HG02588 (cell line): ENCODE measurements around the gene HNRNPA1L2.
"Not testable (repeated sequence)": the region's sequence is repeated elsewhere in the genome, so short reads cannot be mapped to it uniquely, and the experiment has no call there.

Source experiments
- ATAC-seq: cut with Tn5 transposase; IDR thresholded peaks from one replicate; pipeline ENCODE4 v1.9.1; 2021; ENCODE audit warnings: mild to moderate bottlenecking, moderate library complexity; ENCODE audit not compliant: unreplicated experiment

Gene HNRNPA1L2

DNA sequence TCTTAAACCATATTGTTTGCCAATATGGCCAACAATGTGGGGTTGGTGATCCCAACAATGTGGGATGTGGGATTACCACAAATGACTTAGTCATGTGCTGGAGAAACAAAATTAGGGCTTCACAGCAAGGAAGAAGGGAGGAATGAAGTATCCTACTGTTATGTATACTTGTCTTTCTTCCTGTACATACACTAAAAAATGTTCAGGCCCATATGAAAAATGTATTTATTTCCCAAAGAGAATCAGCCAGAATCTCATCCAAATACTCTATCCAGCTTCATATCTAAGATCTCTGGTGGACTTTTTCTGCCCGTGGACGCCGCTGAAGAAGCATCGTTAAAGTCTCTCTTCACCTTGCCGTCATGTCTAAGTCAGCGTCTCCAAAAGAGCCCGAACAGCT is at the start of gene HNRNPA1L2:
TSS of gene HNRNPA1L2 (plus strand) at position 301 of the 400 bp plus-strand sequence. CDS start at position 363, 62 bp downstream.
- no peak for ATAC-seq

DNA sequence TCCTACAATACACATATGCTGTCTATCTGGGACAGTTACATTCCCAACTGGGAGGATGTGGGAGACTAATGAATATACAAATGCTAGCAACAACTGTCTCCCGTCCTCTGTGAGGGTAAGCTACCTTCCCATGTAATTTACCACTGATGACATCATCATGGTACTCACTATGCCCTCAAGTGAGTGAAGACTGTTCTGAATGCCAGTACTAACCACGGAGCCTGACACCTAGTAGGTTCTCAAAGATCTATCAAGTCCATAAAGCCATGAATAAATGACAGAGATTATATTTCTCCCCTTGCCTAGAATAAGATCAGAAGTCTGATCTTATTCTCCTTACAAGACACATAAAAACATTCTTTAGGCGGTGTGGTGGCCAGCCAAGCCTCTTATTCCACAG is 49.1 kb upstream of the HNRNPA1L2 start:
- ATAC-seq = not testable (repeated sequence)

DNA sequence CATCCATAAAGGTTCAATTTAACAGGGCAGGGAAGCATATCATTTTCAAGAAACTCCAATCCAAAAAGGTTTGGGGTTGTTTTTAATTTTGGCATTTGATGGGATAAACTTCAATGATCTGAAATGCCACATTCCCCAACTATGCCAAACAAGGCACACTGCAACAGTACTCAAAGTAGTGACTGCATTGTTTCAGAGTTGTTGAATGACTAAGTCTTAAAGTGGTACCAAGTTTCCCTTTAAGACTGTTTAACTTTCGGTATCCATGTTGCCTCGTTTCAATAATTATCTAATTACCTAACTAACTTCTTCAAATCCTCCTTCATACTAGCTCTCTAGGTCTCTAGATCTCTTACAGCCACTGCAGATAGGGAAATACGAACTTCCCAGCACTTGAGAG is 48.4 kb upstream of the HNRNPA1L2 start:
- ATAC-seq = not testable (repeated sequence)

DNA sequence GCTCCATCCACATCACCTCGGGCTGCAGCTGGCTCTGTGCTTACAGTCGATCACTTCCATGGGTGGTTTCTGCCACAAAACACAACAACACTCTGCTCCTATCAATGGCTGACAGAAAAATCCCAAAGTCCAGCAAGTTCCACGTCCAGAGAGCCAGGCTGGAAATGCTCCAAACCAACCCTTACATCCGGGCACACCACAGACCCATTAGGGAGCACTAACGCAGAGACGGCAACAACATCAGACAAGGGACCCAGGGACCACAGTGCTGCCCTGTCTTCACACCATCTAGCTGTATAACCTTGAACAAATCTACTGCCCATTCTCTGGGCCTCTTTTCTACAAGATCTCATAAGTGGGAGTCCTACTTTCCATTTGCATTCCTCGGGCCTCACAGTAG is 47.9 kb upstream of the HNRNPA1L2 start:
- not testable (repeated sequence) for ATAC-seq

DNA sequence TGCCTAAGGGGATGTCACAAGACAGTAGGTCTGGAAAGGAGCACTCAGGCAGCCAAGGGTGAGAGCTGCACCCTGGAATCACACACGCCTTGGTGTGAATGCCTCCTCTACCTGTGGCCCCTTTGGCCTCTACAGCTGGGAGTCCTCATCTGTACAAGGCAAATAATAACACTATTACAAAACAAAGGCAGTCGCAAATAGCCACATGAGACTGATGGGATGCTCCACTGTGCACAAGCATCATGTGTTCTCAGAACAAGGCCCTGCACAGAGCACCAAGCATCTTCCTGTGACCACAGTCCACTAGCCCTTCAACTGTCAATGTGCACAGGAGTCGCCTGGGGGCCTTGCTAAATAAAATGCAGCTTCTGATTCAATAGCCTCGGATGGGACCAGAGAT is 44.6 kb upstream of the HNRNPA1L2 start:
- no peak for ATAC-seq

DNA sequence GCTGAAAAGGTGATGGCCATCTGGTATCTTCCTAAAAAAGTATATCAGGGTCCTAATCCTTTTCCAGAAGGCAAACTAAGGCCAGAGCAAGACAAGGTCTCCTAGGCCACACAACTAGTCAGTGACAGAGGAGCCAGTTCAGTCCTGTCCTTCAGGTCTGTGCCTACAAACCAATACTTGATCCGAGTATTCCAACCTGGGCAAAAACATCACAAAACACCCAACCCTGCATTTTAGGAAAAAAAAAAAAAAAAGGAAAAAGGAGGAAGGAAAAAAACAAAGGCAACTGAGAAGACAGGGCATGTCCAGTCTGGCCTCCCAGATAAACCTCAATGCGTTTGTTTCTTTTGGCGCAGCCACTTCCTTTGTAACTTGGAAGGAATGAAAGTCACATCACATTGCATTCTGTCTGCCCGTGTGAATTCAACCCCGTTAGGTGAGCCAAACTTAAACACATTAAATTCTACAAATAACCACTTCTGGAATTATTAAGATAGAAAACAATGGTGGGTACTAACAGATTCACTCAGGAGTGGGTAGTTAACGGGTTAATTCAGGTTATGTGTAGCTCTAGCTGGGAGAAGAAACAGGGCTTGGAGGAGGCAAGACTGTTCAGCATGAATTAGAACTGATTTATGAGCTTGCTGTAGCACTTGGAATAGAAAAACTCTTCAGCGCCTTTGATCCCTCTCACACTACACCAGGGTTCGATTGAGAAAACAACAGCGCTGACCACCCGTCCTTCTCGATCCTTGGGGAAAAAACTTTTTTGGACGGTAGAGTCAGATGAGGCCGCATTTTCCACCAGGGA is 43.0 kb upstream of the HNRNPA1L2 start:
- ATAC-seq = peak; percentile 10

DNA sequence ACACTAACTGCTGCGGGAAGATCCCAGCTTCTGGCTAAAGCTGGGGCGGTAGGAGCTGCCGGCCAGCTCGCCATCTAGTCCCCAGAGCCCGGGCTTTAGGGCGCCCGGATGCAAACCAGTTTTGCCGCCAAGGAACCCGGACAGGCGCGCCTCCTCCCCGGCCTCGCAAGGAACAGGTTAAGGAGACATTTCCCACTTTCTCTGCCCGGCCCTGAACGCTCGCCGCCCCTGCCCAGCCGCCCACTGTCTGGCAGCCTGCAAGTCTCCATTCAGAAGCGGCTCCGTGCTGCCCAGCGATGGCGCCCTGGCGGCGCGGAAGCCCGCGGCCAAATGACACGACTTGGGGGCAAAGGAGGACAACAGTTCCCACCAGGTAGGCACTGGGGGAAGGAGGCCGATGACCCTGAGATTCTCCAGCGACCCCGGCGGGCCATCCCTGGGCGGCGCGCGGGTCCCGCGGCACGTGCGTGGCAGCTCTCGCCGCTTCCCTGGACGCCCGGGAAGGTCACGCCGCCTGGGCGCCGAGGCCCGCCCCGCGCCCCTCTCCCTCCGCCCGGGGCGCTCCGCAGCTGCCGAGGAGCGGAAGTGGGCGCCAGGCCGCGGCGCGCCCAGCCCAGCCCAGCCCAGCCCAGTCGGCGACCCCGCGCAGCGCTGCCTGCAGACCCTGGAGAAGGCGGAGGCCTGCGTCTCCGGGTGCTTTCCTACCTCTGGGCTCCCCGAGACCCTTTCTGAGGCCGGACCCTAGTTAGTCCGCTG is 42.2 kb upstream of the HNRNPA1L2 start:
- peak; percentile 49 for ATAC-seq

DNA sequence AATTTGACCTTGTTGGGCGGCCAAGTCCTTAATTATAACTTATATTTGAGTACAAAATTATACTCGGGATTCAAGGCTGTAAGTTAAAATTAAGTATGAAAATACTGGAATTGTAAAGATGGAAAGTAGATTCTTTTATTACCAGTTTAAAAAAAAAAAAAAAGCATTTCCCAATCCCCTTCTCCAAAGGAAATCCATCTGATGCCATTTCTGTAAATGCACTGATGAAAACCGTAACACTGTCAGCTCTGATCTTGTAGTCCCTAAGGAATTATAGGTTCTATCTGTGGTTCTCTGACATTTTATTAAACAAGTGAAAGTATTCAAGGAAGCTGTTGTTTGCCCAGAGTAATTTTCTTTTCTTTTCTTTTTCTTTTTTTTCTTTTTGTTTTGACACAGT is 41.6 kb upstream of the HNRNPA1L2 start:
- ATAC-seq = no peak

DNA sequence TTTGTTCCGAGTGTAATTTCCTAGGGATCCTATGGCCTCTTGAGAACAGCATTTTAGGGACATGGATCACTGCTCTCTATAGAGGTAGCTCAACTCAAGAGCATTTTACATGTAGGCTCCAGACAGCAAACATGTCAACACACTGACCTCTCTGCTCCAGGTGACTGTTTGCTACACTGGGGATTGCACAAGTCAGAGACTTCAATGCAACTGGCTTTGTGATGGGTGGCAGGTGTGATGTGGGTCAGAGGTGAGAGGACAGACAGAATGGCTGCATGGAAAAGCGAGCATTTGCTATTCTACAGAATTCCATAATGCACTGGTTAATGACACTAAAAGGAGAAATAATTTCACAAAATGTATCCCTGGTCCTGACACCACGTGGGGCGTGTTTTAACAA is 38.9 kb upstream of the HNRNPA1L2 start:
- not testable (repeated sequence) for ATAC-seq

DNA sequence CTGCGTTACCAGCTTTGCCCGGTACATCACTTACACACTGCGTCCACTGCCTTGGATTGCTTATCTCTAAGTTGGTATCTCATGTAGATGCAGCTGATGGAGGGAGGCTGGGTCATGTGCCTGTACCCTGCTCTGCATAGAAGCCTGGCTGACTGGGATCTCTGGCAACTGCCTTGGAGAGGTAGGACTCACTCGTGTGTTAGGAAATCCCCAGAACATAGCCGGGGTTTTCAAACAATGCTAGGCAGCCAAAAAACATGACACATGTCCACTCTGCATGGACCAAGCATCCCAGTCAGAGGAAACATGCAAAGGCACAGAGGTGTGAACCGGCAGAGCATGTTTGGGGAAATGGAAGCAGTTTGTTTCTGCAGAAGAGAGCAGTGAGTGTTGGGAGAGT is 36.1 kb upstream of the HNRNPA1L2 start:
- ATAC-seq = not testable (repeated sequence)

DNA sequence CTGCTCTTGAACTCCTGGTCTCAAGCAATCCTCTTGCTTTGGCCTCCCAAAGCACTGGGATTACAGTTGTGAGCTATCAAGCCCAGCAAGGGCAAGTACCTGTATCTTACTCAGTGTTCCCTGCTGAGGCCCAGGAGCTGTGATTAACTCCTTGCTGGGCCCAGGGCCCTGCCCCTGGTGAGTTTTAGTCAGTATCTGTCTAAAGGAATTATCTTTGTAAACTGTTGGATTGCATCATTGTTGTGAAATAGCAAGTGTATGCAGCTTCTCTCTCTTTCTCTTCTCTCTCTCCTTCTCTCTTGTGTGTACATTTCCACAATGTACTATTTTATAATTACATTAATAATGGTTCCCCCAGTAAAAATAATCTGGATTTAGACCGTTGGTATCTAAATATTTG is 35.4 kb upstream of the HNRNPA1L2 start:
- ATAC-seq = not testable (repeated sequence)

DNA sequence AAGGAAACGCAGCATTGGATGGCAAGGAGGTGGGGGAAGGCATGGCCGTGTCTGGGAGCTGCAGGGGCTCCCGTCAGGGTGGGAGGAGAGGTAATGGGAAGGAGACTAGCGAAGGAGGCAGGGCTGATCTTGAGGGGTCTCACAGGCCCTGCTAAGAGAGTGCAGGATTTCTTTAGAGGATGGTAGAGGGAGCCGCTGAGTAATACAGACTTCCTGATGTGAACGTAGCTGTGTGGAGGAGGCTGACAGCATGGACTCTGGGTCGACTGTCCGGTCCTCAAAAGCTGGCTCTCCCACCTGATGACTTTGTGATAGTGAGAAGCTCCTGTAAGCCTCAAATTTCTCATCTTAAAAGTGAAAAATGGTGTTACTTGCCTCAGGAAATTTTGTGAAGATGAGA is 34.0 kb upstream of the HNRNPA1L2 start:
- ATAC-seq = not testable (repeated sequence)

DNA sequence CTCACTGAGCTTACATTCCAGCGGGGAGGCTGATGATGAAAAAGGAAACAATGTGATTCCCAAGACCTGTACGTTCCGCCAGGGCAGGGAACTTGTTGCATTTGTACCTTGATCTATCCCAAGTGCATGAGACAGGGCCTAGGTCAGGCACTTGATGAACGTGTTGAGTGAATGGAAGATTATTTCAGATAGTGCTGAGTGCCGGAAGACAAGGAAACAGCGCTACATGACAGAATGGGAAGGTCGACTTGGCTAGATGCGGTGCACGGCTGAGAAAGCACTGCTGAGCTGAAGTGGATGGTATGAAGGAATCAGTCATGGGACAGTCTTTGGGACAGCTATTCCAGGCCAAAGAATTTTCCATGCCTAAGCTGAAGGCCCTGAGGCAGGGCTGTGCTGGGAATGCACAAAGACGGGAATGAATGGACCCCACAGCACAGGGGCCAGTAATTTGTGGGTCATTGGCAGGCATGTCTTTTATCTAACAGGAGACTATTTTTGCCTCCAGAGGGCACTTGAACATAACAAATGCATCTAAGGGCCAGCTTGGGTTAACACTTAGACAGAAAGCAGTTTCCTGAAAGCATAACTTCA is 33.1 kb upstream of the HNRNPA1L2 start:
- peak; percentile 73 for ATAC-seq

DNA sequence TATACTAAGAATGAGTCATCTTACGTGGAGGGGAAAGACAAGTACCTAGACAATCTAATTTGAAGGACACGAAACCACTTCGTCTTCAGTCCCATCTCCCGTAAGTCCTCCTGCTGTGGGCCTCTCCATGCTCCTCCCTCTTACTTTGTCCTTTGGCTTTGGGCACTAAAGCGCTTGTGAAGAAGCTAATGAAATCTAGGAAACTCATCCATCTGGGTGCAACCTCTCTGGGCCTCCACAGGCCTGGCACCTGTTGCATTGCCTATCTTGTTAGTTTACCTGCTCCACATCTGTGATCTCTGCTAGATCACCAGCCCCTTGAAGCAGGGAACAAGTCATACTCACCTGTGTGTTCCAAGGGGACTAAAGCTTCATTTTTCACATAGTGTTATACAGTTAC is 32.1 kb upstream of the HNRNPA1L2 start:
- not testable (repeated sequence) for ATAC-seq

DNA sequence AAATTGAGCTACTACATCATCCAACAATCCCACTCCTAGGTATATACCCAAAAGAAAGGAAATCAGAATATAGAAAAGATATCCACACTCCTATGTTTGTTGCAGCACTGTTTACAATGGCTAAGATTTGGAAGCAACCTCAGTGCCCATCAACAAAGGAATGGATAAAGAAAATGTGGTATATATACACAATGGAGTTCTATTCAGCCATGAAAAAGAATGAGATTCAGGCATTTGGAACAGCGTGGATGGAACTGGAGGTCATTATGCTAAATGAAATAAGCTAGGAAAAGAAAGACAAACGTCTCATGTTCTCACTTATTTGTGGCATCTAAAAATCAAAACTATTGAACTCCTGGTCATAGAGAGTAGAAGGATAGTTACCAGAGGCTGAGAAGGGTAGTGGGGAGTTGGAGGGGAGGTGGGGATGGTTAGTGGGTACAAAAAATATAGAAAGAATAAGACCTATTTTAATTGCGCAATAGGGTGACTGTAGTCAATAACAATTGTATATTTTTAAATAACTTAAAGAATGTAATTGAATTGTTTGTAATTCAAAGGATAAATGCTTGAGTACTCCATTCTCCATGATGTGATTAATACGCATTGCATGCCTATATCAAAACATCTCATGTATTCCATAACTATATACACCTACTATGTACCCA is 27.0 kb upstream of the HNRNPA1L2 start:
- ATAC-seq = no peak

DNA sequence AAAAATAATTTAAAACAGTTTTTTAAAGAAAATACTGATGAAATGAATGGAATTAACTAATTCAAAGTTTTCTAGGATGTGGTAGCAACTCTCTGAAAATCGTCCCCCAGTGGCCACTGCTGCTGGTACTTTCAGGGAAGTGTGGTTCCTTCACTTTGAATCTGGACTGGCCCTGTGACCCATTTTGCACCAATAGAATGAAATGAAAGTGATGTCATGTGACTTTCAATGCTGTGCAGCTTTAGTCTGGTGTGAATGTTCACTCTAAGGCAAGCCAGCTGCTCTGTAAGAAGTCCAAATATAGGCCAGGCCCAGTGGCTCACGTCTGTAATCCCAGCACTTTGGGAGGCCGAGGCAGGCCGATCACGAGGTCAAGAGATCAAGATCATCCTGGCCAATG is 26.4 kb upstream of the HNRNPA1L2 start:
- ATAC-seq = no peak

DNA sequence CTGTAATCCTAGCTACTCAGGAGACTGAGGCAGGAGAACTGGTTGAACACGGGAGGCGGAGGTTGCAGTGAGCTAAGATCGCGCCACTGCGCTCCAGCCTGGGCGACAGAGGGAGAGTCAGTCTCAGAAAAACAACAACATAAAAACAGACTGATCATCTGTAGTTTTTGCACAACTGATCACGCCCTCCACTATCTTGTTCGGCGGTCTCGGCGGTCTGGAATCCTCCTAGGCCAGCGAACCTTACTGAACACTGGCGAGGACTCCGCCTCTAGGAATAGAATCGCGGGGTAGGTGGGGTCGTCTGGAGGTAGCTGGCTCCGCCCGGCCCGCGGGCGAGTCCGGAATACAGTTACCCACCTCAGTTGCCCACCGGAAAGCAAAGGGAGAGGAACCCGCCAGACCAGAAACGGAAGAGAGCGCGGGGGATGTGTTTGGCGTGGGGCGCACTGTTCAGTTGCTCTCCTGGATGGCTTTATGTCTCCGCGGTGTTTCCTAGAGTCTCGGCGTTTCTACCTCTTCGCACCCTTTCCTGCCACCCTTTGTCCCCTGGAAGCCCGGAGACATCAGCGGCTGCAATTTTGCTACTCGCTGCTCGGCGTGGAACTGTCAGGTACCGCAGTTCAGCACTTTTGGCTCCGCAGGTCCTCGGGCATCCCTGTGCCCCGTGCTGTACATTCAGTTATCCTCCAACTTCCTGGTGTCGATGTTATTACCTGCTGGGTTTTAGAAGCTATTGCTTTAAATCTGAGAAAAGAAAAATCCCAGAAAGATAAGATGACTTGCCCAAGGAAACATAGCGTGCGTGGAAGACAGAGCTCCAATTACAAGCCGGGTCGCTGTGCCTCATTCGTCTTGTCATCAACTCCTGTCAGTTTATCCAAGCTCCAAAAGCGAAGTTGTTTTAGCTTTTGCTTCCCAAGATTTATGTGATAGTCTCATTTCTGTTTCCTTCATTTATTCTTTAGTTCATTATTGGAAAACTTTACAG is 24.9 kb upstream of the HNRNPA1L2 start:
- ATAC-seq = peak; percentile 98

DNA sequence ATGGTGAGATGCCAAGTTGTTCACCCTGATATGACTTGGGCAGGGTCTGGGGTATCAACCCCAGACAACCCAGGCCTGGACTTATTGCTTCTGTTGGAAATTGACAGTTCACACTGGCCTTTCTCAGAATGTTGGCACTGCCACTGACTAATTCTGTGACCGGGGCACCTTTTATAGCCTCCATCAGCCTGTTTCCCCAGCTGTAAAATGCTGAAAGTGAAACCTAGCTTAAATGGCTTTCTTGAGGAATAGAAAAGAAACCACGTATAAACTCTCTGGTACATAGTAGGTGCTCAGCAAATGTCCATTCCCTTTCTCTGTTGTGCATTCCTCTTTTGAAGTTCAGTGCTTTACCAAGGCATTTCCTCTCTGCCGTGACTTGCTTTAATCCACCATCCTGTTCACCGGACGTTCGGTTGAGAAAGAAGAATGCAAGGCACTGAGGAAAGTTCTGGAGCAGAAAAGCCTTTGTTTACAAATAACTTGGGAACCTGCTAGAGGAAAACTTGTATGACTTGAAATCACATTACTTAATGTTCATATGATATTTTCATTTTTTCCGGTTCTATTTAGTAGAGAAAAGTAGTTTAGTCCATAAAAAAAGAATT is 11.0 kb upstream of the HNRNPA1L2 start:
- peak; percentile 59 for ATAC-seq

DNA sequence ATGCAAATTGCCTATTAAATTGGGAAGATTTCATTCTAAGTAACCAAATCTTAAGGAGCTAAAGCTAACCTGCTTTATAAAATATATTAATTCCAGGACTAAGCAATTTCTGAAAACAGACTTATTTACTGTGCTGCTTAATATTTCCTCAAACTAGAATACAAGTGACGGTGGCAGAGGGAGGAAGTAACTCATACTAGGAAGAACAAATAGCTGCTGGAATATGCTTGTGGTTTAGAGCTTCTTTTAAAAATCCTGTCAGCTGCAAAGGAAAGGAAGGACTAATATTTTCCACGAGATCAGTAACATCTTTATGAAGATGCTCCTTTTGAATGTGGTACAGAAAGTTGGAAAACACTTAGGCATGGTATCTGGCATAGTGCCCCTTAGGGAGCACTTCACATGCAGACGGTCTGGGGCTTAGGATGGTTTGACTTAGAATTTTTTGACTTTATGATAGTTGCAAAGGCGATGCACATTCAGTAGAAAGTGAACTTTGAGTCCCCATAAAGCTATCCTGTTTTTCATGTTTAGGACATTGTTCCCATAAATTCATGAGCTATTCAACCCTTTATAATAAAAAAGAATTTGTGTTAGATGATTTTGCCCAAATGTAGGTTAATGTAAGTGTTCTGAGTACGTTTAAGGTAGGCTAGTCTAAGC is 3.4 kb upstream of the HNRNPA1L2 start:
- no peak for ATAC-seq
